Subcutaneous adipose tissue (tissue), 4 donors: ENCODE measurements around the gene QKI. TPM values are rescaled to one million over a fixed set of nuclear protein-coding genes. Genes with fewer than 3 reads are reported as not detected.

Source experiments
- total RNA-seq, 4 donors: library from RNA; depleted of rRNA; stranded (reverse); fragments of >200 nt; gene quantifications; one replicate each; pipeline ENCODE4 v1.1.0, GENCODE V29; 2016
- TF ChIP-seq, protein P1 (sequence below): fragments of 450-650 bp; IDR thresholded peaks from one replicate; pipeline ENCODE4 v1.5.1; 2016; ENCODE audit warnings: low read depth, mild to moderate bottlenecking, control low read depth, antibody characterized with exemption, moderate library complexity

QKI gene
- total RNA-seq, 4 donors from 2014 or later: 218 to 368 (median 266) TPM

DNA sequence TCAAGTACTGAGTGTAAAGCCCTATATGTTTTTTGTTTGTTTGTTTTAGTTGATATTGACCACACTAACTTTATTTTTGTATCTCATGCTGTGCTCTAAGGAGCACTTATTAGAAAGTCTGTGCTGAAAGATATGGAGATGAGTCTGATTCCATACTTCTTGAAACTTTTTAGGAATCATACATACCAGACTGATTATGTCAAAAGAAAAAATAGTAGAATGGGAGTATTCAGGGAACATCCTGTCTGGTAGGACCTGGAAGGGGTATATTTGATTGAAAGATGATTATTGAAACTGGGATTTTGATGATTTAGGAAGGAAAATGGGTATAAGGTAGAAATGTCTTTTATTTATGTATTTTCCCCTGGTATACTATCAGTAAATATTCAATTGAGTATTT, 111.4 kb downstream of the QKI start:
- TF ChIP-seq, protein P1, sequence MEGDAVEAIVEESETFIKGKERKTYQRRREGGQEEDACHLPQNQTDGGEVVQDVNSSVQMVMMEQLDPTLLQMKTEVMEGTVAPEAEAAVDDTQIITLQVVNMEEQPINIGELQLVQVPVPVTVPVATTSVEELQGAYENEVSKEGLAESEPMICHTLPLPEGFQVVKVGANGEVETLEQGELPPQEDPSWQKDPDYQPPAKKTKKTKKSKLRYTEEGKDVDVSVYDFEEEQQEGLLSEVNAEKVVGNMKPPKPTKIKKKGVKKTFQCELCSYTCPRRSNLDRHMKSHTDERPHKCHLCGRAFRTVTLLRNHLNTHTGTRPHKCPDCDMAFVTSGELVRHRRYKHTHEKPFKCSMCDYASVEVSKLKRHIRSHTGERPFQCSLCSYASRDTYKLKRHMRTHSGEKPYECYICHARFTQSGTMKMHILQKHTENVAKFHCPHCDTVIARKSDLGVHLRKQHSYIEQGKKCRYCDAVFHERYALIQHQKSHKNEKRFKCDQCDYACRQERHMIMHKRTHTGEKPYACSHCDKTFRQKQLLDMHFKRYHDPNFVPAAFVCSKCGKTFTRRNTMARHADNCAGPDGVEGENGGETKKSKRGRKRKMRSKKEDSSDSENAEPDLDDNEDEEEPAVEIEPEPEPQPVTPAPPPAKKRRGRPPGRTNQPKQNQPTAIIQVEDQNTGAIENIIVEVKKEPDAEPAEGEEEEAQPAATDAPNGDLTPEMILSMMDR: no peak

- TF ChIP-seq, protein P1: no peak
These were observed 111.8 kb downstream of the QKI start for GRCh38 chr6:163526346-163526745.

- TF ChIP-seq, protein P1: no peak
These were observed 112.8 kb downstream of the QKI start for GRCh38 chr6:163527291-163527690.

- TF ChIP-seq, protein P1: no peak
These were observed 115.1 kb downstream of the QKI start for GRCh38 chr6:163529605-163530004.

DNA sequence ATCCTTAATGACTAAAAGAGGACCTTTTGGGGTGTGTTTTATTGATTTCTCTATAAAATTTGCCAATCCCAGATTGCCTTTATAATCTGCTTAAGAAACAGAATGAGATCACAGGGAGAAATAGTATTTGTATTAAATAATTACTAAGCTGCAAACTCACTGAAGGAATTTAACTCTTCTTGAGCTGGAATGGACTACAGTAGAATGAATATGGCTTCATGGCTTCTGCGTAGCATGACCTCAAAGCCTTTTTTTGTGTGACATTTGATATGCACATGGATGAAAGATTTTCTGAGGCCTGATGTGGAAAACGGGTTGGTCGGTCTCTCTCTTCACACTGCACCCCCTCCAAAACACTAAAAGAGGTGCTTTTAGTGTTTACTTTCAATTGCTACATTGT, 115.9 kb downstream of the QKI start:
- TF ChIP-seq, protein P1: no peak

GRCh38 chr6:163531122-163531521, 116.6 kb downstream of the QKI start:
- TF ChIP-seq, protein P1: no peak

DNA sequence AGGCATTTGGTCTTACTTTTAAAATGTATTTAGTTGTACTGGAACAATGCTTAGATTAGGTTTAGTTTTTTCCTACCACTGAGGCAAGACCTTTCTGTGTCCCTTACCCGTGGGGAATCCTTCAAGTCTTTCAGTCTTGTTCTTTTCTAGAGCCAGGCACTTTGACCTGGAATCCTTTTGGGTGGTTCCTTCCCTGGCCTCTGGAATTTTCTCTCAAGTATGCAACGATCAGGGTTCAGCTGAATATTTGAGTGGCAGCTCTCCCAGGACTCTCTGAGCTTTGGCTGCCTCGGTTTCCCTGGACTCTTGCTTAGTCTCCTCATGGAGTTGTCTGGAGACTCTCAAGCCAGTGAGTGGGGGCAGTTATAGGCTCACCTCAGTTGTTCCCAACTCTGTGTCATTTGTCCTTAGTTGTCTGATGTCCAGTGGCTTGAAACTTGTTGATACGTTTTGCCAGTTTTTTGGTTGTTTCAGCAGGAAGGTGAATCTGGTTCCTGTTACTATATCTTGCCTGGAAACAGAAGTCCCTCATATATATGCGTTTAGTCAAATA, 118.1 kb downstream of the QKI start:
- TF ChIP-seq, protein P1: no peak
